ENCODE results near the gene TRPV2. TPM values are rescaled to one million over a fixed set of nuclear protein-coding genes. Genes with fewer than 3 reads are reported as not detected.

Gene TRPV2
- total RNA-seq, 4 donors from 2014 or later: 2.9 to 4.4 (median 3.4) TPM

DNA sequence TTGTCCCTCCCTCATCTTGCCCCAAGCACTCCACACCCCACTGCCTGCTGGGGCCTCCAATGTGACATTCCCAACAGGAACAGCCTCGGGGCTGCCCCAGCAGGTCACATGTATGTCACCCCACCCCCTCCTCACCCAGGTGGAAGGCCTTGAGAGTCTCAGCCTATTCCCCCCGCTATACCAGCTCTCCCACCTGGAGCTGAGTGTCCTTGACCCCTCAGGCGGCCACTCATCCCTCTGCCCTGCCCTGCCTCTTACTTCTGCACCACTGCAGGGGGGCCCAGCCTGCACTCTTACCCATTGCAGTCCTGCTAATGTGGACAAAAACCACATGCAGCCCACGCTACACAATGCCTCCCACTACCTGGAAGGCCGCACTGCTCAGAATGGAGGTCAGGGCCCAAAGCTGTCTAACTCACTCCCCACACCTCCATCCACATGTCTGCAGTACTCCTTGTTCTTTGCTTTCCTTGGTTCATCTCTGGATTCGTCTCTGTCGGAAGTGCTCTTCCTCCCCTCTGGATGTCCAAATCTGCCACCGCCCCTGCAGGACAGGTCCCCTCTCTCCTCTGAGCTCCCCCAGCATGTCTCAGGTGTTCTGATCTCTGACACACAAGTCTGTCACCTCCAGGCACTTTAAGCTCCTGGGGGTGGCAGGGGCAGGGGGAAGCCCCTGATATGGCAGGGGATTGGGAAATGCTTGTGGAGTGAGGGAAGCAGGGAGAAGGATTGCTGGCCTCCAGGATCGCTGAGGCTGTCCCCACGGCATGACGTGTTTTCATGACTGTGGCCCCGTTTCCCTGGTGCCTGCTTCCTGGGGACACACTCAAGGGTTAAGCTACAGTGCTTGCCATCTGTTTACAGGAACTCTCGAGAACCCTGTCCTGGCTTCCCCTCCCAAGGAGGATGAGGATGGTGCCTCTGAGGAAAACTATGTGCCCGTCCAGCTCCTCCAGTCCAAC is 20.8 kb downstream of the TRPV2 start:
- Histone ChIP-seq H3K4me3 (no peak overlapping the region), H3K4me1 (peaks cover 16 to 17% of the 10 kb centered on the region in 2 donors), H3K36me3 (peaks cover 0 to 6% of the 10 kb centered on the region in 2 donors), H3K9me3 (no peaks in the 10 kb centered on the region), H3K27ac (no peak overlapping the region), H3K27me3 (no peaks in the 10 kb centered on the region)
- ATAC-seq (no peak), DNase-seq (no peak)
- TF ChIP-seq, protein P1, sequence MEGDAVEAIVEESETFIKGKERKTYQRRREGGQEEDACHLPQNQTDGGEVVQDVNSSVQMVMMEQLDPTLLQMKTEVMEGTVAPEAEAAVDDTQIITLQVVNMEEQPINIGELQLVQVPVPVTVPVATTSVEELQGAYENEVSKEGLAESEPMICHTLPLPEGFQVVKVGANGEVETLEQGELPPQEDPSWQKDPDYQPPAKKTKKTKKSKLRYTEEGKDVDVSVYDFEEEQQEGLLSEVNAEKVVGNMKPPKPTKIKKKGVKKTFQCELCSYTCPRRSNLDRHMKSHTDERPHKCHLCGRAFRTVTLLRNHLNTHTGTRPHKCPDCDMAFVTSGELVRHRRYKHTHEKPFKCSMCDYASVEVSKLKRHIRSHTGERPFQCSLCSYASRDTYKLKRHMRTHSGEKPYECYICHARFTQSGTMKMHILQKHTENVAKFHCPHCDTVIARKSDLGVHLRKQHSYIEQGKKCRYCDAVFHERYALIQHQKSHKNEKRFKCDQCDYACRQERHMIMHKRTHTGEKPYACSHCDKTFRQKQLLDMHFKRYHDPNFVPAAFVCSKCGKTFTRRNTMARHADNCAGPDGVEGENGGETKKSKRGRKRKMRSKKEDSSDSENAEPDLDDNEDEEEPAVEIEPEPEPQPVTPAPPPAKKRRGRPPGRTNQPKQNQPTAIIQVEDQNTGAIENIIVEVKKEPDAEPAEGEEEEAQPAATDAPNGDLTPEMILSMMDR (IDR thresholded peaks at IDR 0.05 in 4 of 5, conservative IDR thresholded peaks at IDR 0.05 in 1 of 5): no peak
- TF ChIP-seq POLR2A (IDR thresholded peaks at IDR 0.05): no peak
- in situ Hi-C loops (cut with MboI; ENCODE audit: low sequenced_read_pairs in 4 of 4): loop anchor here in 1 of 4 donors (5.0 kb wide), 1 partner anchor 54 kb away; the partner anchor contains the start of gene UBB
- intact Hi-C loops (cut with DNase I; ENCODE audit: low total_unique reads): loop anchor here (5.0 kb wide), 4 partner anchors 74 to 219 kb away; partner anchors contain the start of genes NCOR1, PIGL and ZNF624

- TF ChIP-seq, protein P1 (IDR thresholded peaks at IDR 0.05 in 4 of 5, conservative IDR thresholded peaks at IDR 0.05 in 1 of 5): no peak
- no peak for TF ChIP-seq POLR2A (IDR thresholded peaks at IDR 0.05)
- no peak for ATAC-seq
- in situ Hi-C loops (cut with MboI; ENCODE audit: low sequenced_read_pairs in 4 of 4): loop anchor here in 1 of 4 donors (5.0 kb wide), 1 partner anchor 55 kb away; the partner anchor contains the start of gene UBB
These were observed 21.7 kb downstream of the TRPV2 start for GRCh38 chr17:16437083-16437482.

GRCh38 chr17:16438173-16438556 is 22.8 kb downstream of the TRPV2 start:
- no peak for ATAC-seq
- TF ChIP-seq, protein P1 (IDR thresholded peaks at IDR 0.05 in 4 of 5, conservative IDR thresholded peaks at IDR 0.05 in 1 of 5): no peak
- TF ChIP-seq POLR2A (IDR thresholded peaks at IDR 0.05): no peak
- no peak for DNase-seq
- Histone ChIP-seq H3K36me3 (peaks cover 0 to 25% of the 10 kb centered on the region in 2 donors), H3K27ac (peak overlapping the region; percentile 86 to 92 (median 88)), H3K9me3 (no peaks in the 10 kb centered on the region), H3K4me3 (peak overlapping the region; percentile 84 to 98 (median 90)), H3K4me1 (peaks cover 16 to 17% of the 10 kb centered on the region in 2 donors), H3K27me3 (no peaks in the 10 kb centered on the region)
- in situ Hi-C loops (cut with MboI; ENCODE audit: low sequenced_read_pairs in 4 of 4) (loop anchor here in 1 of 4 donors (5.0 kb wide), 1 partner anchor 56 kb away; the partner anchor contains the start of gene UBB), intact Hi-C loops (cut with DNase I; ENCODE audit: low total_unique reads) (loop anchor here (2.0 to 5.0 kb wide), 5 partner anchors 57 to 221 kb away; partner anchors contain the start of genes NCOR1, PIGL, UBB and ZNF624)

More at GRCh38 chr17:16437083-16437482, 21.7 kb downstream of the TRPV2 start:
- H3K36me3 ChIP-seq: peaks cover 0 to 14% of the 10 kb centered on the region in 2 donors
- no peaks in the 10 kb centered on the region for H3K27me3 ChIP-seq
- H3K27ac ChIP-seq: no peak overlapping the region
- DNase-seq: no peak
- intact Hi-C loops (cut with DNase I; ENCODE audit: low total_unique reads): loop anchor here (5.0 kb wide), 4 partner anchors 75 to 220 kb away; partner anchors contain the start of genes NCOR1, PIGL and ZNF624
- H3K4me1 ChIP-seq: peaks cover 16 to 17% of the 10 kb centered on the region in 2 donors
- H3K4me3 ChIP-seq: no peak overlapping the region
- H3K9me3 ChIP-seq: no peaks in the 10 kb centered on the region

GRCh38 chr17:16438557-16439302 is 23.4 kb downstream of the TRPV2 start:
- intact Hi-C loops (cut with DNase I; ENCODE audit: low total_unique reads) (loop anchor here (2.0 to 5.0 kb wide), 5 partner anchors 58 to 221 kb away; partner anchors contain the start of genes NCOR1, PIGL, UBB and ZNF624), in situ Hi-C loops (cut with MboI; ENCODE audit: low sequenced_read_pairs in 4 of 4) (loop anchor here in 1 of 4 donors (5.0 kb wide), 1 partner anchor 56 kb away; the partner anchor contains the start of gene UBB)
- DNase-seq (peak; percentile 93 to 96), ATAC-seq (peak; percentile 87 to 92)
- Histone ChIP-seq H3K36me3 (peaks cover 0 to 31% of the 10 kb centered on the region in 2 donors), H3K27me3 (no peaks in the 10 kb centered on the region), H3K4me1 (peaks cover 16 to 17% of the 10 kb centered on the region in 2 donors), H3K27ac (peak overlapping the region; percentile 86 to 92 (median 88)), H3K4me3 (peak overlapping the region; percentile 84 to 98 (median 90)), H3K9me3 (no peaks in the 10 kb centered on the region)
- peak; percentile 80 to 87 for TF ChIP-seq POLR2A (IDR thresholded peaks at IDR 0.05)
- TF ChIP-seq, protein P1 (IDR thresholded peaks at IDR 0.05 in 4 of 5, conservative IDR thresholded peaks at IDR 0.05 in 1 of 5): peak in 2 of 5 experiments; percentile 20 to 25
